Neural cell (in vitro differentiated cells): ENCODE data around the gene DCBLD2. TPM values are rescaled to one million over a fixed set of nuclear protein-coding genes. Genes with fewer than 3 reads are reported as not detected.

ENCODE experiments used
- H2AFZ ChIP-seq: fragments of 200-600, 300-800 bp; sonication (generic), shearing (Covaris generic); 2 replicates; pipeline ENCODE4 v1.6.0; 2014; ENCODE audit warnings: low read depth, mild to moderate bottlenecking, antibody characterized with exemption, low read length, moderate library complexity
- H3F3A ChIP-seq: fragments of 200-600 bp; shearing (Covaris generic); 2 replicates; pipeline ENCODE4 v1.6.1; 2016; ENCODE audit warnings: mild to moderate bottlenecking, moderate library complexity, mixed read lengths, antibody characterized with exemption, low read length; ENCODE audit not compliant: insufficient read depth, poor library complexity, severe bottlenecking
- H3K27ac ChIP-seq: fragments of 200-600, 300-800 bp; sonication (generic), shearing (Covaris generic); 2 replicates; pipeline ENCODE4 v1.5.1; 2014; ENCODE audit warnings: mild to moderate bottlenecking, low read length, moderate library complexity
- H3K27me3 ChIP-seq: fragments of 300-800, 200-600 bp; sonication (generic), shearing (Covaris generic); 2 replicates; pipeline ENCODE4 v1.6.0; 2014; ENCODE audit warnings: mild to moderate bottlenecking, low read depth, low read length, moderate library complexity; ENCODE audit not compliant: insufficient read depth
- H3K36me3 ChIP-seq: fragments of 300-800, 200-600 bp; sonication (generic), shearing (Covaris generic); 2 replicates; pipeline ENCODE4 v1.5.1; 2014; ENCODE audit warnings: mild to moderate bottlenecking, antibody characterized with exemption, low read length, moderate library complexity; ENCODE audit not compliant: insufficient read depth
- H3K4me2 ChIP-seq: fragments of 300-800, 200-600 bp; sonication (generic), shearing (Covaris generic); 2 replicates; pipeline ENCODE4 v1.6.0; 2014; ENCODE audit warnings: mild to moderate bottlenecking, low read length
- H3K4me3 ChIP-seq: fragments of 300-800, 200-600 bp; sonication (generic), shearing (Covaris generic); 2 replicates; pipeline ENCODE4 v1.5.1; 2014; ENCODE audit warnings: mild to moderate bottlenecking, low read length, moderate library complexity
- H3K79me2 ChIP-seq: fragments of 200-600 bp; shearing (Covaris generic); replicated peaks from 2 replicates; pipeline ENCODE4 v1.6.0; 2014; ENCODE audit warnings: mild to moderate bottlenecking, low read length, moderate library complexity; ENCODE audit not compliant: insufficient read depth
- H3K9ac ChIP-seq: fragments of 300-800, 200-600 bp; sonication (generic), shearing (Covaris generic); 2 replicates; pipeline ENCODE4 v1.6.1; 2016; ENCODE audit warnings: mild to moderate bottlenecking, low read length, mixed read lengths
- H3K9me2 ChIP-seq: fragments of 200-600 bp; shearing (Covaris generic); 2 replicates; pipeline ENCODE4 v1.6.1; 2016; ENCODE audit warnings: mild to moderate bottlenecking, low read length, mixed read lengths; ENCODE audit not compliant: insufficient read depth
- H3K9me3 ChIP-seq: fragments of 200-600, 300-800 bp; sonication (generic), shearing (Covaris generic); 2 replicates; pipeline ENCODE4 v1.6.1; 2016; ENCODE audit warnings: mild to moderate bottlenecking, mixed run types, low read length, moderate library complexity, mixed read lengths
- H4K20me1 ChIP-seq: fragments of 200-600 bp; shearing (Covaris generic); 2 replicates; pipeline ENCODE4 v1.6.1; 2016; ENCODE audit warnings: mild to moderate bottlenecking, mixed run types; ENCODE audit not compliant: insufficient read depth
- CTCF ChIP-seq: fragments of 450-650 bp; IDR thresholded peaks from 2 replicates; pipeline ENCODE4 v1.5.1; 2014; ENCODE audit warnings: antibody characterized with exemption, mild to moderate bottlenecking, moderate library complexity; ENCODE audit not compliant: poor library complexity, severe bottlenecking
- EP300 ChIP-seq: fragments of 450-650 bp; conservative IDR thresholded peaks from 2 replicates; pipeline ENCODE4 v1.6.1; 2014; ENCODE audit warnings: antibody characterized with exemption, mild to moderate bottlenecking, moderate library complexity; ENCODE audit not compliant: poor library complexity, severe bottlenecking
- EZH2 ChIP-seq: fragments of 200-600, 300-800 bp; shearing (Covaris generic), sonication (generic); IDR thresholded peaks from 2 replicates; pipeline ENCODE4 v1.6.1; 2014; ENCODE audit warnings: antibody characterized with exemption, low read length, borderline replicate concordance, mild to moderate bottlenecking; ENCODE audit not compliant: insufficient read depth, poor library complexity, severe bottlenecking
- MXI1 ChIP-seq: fragments of 450-650 bp; conservative IDR thresholded peaks from 2 replicates; pipeline ENCODE4 v1.6.1; 2014; ENCODE audit warnings: antibody characterized with exemption, mild to moderate bottlenecking; ENCODE audit not compliant: poor library complexity, severe bottlenecking
- POLR2AphosphoS5 ChIP-seq: IDR thresholded peaks from 2 replicates; pipeline ENCODE4 v1.6.1; 2012
- RAD21 ChIP-seq: fragments of 450-650 bp; conservative IDR thresholded peaks from 2 replicates; pipeline ENCODE4 v1.6.1; 2014; ENCODE audit warnings: antibody characterized with exemption, mild to moderate bottlenecking, moderate library complexity
- SMC3 ChIP-seq: fragments of 450-650 bp; conservative IDR thresholded peaks from 2 replicates; pipeline ENCODE4 v1.6.1; 2014; ENCODE audit warnings: antibody characterized with exemption, mild to moderate bottlenecking, moderate library complexity; ENCODE audit not compliant: poor library complexity
- TAF1 ChIP-seq: IDR thresholded peaks from 2 replicates; pipeline ENCODE4 v1.6.1; 2012; ENCODE audit warnings: low read depth
- polyA plus RNA-seq: library from polyadenylated mRNA; depleted of rRNA; stranded (reverse); fragments of >200 nt; gene quantifications from 2 replicates; pipeline ENCODE4 v1.2.3, GENCODE V29; 2014
- TF ChIP-seq, protein P1 (sequence below): IDR thresholded peaks from 2 replicates; pipeline ENCODE4 v1.6.1; 2012; ENCODE audit warnings: borderline replicate concordance

Gene DCBLD2
- polyA plus RNA-seq, 1 donor from 2014 or later, result 69.0 TPM

- no peak overlapping the region for H3K27ac ChIP-seq
- no peaks in the 10 kb centered on the region for H4K20me1 ChIP-seq
- peak overlapping the region; percentile 82 for H3K4me3 ChIP-seq
- H3F3A ChIP-seq, result peaks cover 3% of the 10 kb centered on the region
- no peak overlapping the region for H3K9ac ChIP-seq
- no peaks in the 10 kb centered on the region for H3K27me3 ChIP-seq
- no peaks in the 10 kb centered on the region for H3K9me2 ChIP-seq
- peaks cover 82% of the 10 kb centered on the region for H3K79me2 ChIP-seq
- no peak overlapping the region for H2AFZ ChIP-seq
- peak overlapping the region; percentile 82 for H3K4me2 ChIP-seq
- no peaks in the 10 kb centered on the region for H3K9me3 ChIP-seq
- H3K36me3 ChIP-seq, result no peaks in the 10 kb centered on the region
- TF ChIP-seq MXI1 (no peak), CTCF (no peak), EZH2 (no peak), SMC3 (no peak), POLR2AphosphoS5 (no peak), EP300 (no peak), RAD21 (no peak), TAF1 (no peak)
- TF ChIP-seq, protein P1, sequence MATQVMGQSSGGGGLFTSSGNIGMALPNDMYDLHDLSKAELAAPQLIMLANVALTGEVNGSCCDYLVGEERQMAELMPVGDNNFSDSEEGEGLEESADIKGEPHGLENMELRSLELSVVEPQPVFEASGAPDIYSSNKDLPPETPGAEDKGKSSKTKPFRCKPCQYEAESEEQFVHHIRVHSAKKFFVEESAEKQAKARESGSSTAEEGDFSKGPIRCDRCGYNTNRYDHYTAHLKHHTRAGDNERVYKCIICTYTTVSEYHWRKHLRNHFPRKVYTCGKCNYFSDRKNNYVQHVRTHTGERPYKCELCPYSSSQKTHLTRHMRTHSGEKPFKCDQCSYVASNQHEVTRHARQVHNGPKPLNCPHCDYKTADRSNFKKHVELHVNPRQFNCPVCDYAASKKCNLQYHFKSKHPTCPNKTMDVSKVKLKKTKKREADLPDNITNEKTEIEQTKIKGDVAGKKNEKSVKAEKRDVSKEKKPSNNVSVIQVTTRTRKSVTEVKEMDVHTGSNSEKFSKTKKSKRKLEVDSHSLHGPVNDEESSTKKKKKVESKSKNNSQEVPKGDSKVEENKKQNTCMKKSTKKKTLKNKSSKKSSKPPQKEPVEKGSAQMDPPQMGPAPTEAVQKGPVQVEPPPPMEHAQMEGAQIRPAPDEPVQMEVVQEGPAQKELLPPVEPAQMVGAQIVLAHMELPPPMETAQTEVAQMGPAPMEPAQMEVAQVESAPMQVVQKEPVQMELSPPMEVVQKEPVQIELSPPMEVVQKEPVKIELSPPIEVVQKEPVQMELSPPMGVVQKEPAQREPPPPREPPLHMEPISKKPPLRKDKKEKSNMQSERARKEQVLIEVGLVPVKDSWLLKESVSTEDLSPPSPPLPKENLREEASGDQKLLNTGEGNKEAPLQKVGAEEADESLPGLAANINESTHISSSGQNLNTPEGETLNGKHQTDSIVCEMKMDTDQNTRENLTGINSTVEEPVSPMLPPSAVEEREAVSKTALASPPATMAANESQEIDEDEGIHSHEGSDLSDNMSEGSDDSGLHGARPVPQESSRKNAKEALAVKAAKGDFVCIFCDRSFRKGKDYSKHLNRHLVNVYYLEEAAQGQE, result no peak
Measured at GRCh38 chr3:98897701-98898100, 3.8 kb downstream of the DCBLD2 start.

DNA sequence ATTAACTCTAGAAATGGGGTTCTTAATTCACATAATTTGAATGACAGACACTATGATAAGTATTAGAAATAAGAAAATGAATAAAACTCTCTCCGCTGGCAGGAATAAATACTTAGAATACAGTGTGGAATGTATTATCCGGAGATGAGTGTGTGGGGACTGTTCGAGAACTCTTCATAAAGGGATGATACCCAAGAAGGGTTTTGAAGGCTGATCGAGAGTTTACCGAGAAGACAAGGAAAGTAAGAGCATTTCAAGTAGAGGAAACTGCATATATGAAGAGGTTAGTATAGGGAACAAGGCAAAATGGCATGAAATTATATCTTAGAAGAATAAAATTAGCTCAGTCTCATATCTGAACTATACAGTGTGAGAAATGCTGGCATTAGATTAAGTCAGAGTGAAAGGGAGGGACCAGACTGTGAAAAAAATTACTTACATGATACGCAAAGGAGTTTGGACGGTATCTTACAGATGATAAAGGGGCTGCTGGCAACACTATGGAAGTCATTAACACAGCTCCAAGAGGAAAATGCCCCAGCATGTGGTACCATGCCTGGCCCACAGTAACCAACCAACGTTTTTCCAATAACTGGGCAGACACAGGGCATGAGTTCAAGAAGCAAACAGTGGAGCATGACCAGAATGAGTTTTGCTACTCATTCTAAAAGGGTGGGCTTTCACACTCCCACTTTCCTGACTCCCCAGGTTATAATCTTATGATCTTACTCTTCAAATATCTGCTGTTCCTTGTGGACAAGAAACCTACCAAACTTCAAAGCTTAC lies 6.5 kb downstream of the DCBLD2 start:
- Histone ChIP-seq H4K20me1 (no peaks in the 10 kb centered on the region), H3K27me3 (no peaks in the 10 kb centered on the region)

More for the DNA sequence above, 6.5 kb downstream of the DCBLD2 start:
- TF ChIP-seq RAD21 (no peak), POLR2AphosphoS5 (no peak), SMC3 (no peak), MXI1 (no peak), EP300 (no peak), CTCF (no peak), TAF1 (no peak), EZH2 (no peak)
- TF ChIP-seq, protein P1, result no peak
- Histone ChIP-seq H3K27ac (no peak overlapping the region), H3K4me2 (no peak overlapping the region), H3K9ac (no peak overlapping the region), H3K9me3 (no peaks in the 10 kb centered on the region), H3K36me3 (no peaks in the 10 kb centered on the region), H2AFZ (no peak overlapping the region), H3K9me2 (no peaks in the 10 kb centered on the region), H3K79me2 (peaks cover 98% of the 10 kb centered on the region), H3F3A (peaks cover 1% of the 10 kb centered on the region), H3K4me3 (no peak overlapping the region)
